Subcutaneous abdominal adipose tissue (tissue), 5 donors: ENCODE results near the gene RALGAPA2.
A peak's percentile ranks its signal among the peaks of the same experiment; 100 is the strongest.

ENCODE experiments used
- H3K27ac ChIP-seq: one replicate; pipeline ENCODE4 v1.7.0; 2013; ENCODE audit warnings: low read depth, mild to moderate bottlenecking, inconsistent platforms, low read length, moderate library complexity
- H3K27me3 ChIP-seq, 5 donors: one replicate each; pipeline ENCODE4 v1.7.0; 2013; ENCODE audit warnings: low read length in 5 of 5, inconsistent platforms in 1 of 5; ENCODE audit not compliant: control insufficient read depth in 5 of 5, insufficient read depth in 4 of 5
- H3K36me3 ChIP-seq, 5 donors: one replicate each; pipeline ENCODE4 v1.7.0; 2013; ENCODE audit warnings: low read length in 5 of 5; ENCODE audit not compliant: control insufficient read depth in 5 of 5, insufficient read depth in 5 of 5
- H3K4me1 ChIP-seq, 5 donors: one replicate each; pipeline ENCODE4 v1.7.0; 2013; ENCODE audit warnings: low read length in 5 of 5, mild to moderate bottlenecking in 3 of 5, moderate library complexity in 1 of 5; ENCODE audit not compliant: control insufficient read depth in 5 of 5, insufficient read depth in 5 of 5
- H3K4me3 ChIP-seq, 5 donors: one replicate each; pipeline ENCODE4 v1.7.0; 2013; ENCODE audit warnings: low read length in 5 of 5, low read depth in 1 of 5
- H3K9ac ChIP-seq, 5 donors: one replicate each; pipeline ENCODE4 v1.7.0; 2013; ENCODE audit warnings: low read length in 5 of 5, mild to moderate bottlenecking in 4 of 5, moderate library complexity in 3 of 5
- H3K9me3 ChIP-seq, 5 donors: one replicate each; pipeline ENCODE4 v1.7.0; 2013; ENCODE audit warnings: low read length in 5 of 5; ENCODE audit not compliant: control insufficient read depth in 5 of 5
- donor health status: healthy.
- donor health status: healthy.
- donor health status: healthy.
- donor health status: healthy.
- donor health status: healthy.

RALGAPA2 gene

DNA sequence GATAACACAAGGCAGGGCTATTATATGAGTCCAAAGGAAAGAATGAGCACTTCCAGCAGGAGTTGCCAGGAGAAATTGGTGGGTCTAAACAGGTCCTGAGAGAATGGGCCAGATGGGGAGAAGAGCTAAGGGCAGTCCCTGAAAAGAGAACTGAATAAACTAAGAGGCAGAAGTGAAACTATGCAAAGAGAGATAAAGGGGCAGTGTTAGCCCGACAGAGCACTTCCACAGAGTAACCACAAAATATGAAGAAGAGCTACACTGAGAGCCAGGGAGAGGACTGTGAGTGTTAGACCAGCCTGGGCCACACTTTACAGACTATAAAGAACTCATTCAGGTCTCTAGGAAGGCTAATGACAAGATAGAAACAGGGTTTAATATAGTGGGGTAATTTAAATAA is 43.8 kb downstream of the RALGAPA2 start:
- no peak overlapping the region for H3K27ac ChIP-seq
- peaks cover 0 to 36% (median 18%) of the 10 kb centered on the region in 5 donors for H3K4me1 ChIP-seq
- H3K9me3 ChIP-seq = no peaks in the 10 kb centered on the region
- no peak overlapping the region for H3K4me3 ChIP-seq
- no peak overlapping the region for H3K9ac ChIP-seq
- H3K36me3 ChIP-seq = peaks cover 0 to 5% (median 0%) of the 10 kb centered on the region in 5 donors
- H3K27me3 ChIP-seq = no peaks in the 10 kb centered on the region

DNA sequence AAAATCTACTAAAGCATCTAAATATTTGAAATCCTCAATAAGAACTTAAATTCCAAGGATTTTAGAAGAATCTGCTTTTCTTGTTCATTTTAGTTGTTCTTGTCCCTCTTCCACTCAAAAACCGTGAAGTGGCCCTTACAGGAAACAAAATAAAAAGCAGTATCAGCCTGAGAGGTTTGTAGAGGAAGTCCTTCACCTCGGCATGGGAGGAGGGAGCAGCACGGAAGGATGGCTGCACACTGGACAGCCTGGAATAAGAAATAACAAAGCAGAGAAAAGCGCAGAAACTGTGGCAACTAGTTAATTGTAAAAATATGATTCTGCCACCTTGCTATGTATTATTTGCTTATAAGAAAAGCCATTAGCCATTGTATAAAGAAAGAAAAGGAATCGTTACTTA is 46.1 kb downstream of the RALGAPA2 start:
- Histone ChIP-seq H3K9me3 (no peaks in the 10 kb centered on the region), H3K4me3 (no peak overlapping the region), H3K4me1 (peaks cover 0 to 25% (median 12%) of the 10 kb centered on the region in 5 donors), H3K27ac (no peak overlapping the region), H3K36me3 (peaks cover 0 to 5% (median 0%) of the 10 kb centered on the region in 5 donors), H3K27me3 (no peaks in the 10 kb centered on the region), H3K9ac (no peak overlapping the region)

DNA sequence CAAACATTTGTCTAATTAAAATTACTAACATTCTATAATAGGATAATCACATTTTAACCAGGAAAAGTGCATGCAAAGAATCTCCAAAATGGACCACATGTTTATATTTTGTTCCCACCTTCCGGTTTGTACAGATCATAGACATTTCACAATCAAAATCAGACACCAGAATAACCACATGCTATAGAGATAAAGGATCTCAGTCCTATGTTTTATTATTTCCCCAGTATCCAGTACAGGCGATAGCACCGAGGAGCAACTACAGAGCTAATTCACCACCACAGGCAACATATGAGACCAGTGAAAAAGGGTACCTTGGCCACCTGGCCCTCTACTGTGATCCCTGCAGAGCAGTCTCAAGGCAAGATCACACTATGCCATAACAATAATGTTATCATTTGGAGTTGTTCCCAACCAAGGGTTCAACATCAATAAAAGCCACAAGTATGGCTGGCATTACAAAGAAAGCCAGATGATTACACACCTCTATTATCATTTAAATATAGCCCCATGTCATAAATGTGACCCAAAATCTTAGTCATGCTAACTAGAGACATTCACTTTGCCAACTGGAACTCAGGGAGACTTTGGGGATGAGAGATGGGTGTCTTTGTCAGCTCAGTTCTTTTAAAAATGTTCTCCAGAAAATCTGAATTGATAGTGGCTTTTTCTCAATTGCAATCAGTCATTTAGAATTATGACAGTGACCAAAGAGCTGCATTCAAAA is 46.7 kb downstream of the RALGAPA2 start:
- Histone ChIP-seq H3K4me3 (no peak overlapping the region), H3K9ac (no peak overlapping the region), H3K9me3 (no peaks in the 10 kb centered on the region), H3K4me1 (peaks cover 0 to 25% (median 12%) of the 10 kb centered on the region in 5 donors), H3K27ac (no peak overlapping the region), H3K36me3 (peaks cover 0 to 5% (median 0%) of the 10 kb centered on the region in 5 donors), H3K27me3 (no peaks in the 10 kb centered on the region)

DNA sequence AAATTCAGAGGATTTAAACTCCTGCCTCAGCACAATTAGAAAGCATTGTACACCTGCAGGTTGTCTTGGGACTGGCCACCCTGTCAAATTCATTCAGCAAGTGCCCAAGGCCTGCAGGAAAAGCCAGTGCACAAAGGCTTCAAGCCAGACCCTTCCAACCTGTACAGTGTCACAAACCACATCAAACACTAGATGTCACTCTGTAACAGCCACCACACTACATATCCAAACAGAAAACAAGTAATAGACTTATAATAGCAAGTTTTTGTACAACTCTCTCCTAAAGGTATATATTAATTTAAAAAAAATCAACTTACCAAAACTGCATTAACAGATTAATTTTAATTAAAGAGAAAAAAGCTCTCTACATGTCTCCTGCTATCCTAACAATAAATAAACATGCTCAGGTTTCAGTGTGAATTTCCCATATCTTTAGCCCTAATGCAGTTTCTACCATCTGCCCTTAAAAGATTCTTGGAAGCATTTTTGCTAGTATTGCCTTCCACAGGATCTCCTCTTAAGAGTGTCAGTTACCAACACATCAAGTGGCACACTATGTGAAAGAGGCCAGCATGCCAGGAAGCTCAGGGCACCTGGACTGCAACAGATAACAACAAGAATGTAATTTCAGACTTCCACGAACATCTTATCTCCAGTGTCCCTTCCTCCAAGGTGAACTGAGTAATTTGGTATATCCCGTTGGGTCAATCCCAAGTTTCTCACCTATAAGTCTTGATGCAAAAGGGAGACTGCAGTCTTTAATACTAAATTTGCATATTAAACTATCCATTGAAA is 47.5 kb downstream of the RALGAPA2 start:
- Histone ChIP-seq H3K9ac (peak overlapping the region in 1 of 5 donors; percentile 31), H3K4me1 (peaks cover 0 to 25% (median 12%) of the 10 kb centered on the region in 5 donors), H3K27ac (no peak overlapping the region), H3K9me3 (no peaks in the 10 kb centered on the region), H3K27me3 (no peaks in the 10 kb centered on the region), H3K4me3 (no peak overlapping the region), H3K36me3 (peaks cover 0 to 4% (median 0%) of the 10 kb centered on the region in 5 donors)

DNA sequence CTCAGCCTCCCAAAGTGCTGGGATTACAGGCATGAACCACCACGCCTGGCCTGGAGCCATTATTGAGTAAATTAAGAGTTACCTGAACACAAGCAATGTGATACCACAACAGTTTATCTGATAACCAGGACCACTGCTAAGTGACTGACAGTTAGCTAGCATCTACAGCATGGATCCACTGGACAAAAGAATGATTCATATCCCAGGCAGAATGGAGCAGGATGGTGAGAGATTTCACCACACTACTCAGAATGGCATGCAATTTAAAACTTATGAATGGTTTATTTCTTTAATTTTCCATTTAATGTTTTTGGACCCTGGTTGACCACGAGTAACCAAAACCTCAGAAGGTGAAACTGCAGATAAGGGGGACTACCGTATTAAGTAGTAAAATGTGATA is 48.6 kb downstream of the RALGAPA2 start:
- no peak overlapping the region for H3K27ac ChIP-seq
- H3K9ac ChIP-seq = no peak overlapping the region
- H3K4me3 ChIP-seq = no peak overlapping the region
- peaks cover 0 to 25% (median 12%) of the 10 kb centered on the region in 5 donors for H3K4me1 ChIP-seq
- H3K27me3 ChIP-seq = no peaks in the 10 kb centered on the region
- no peaks in the 10 kb centered on the region for H3K9me3 ChIP-seq
- H3K36me3 ChIP-seq = no peaks in the 10 kb centered on the region

DNA sequence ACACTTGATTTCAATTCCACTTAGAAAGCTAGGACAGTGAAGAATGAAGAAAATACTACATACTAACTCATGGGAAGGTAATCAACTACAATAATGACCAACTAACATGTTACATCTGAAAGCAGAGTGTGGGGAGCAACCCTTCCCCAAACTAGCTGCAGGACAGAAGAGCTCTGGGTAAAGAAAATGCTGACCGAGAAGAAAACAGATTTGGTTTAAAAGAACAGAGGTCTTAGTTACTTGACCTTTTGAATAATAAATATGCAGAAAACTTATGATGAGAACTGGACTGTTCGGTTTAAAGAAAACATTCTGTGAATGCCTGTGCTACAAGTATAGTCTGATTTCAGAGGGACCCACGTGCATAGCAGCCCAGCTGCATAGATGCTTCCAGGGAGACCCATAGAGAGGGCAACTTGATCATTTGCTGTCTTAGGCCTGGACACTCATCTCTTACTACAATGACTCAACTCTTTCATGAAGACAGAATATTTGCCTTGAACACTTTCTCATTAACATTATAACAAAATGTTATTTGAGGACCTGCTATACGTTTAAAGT is 53.5 kb downstream of the RALGAPA2 start:
- H3K9me3 ChIP-seq = no peaks in the 10 kb centered on the region
- H3K27ac ChIP-seq = no peak overlapping the region
- H3K36me3 ChIP-seq = peaks cover 0 to 8% (median 4%) of the 10 kb centered on the region in 5 donors
- peaks cover 0 to 8% (median 0%) of the 10 kb centered on the region in 5 donors for H3K4me1 ChIP-seq
- no peaks in the 10 kb centered on the region for H3K27me3 ChIP-seq
- no peak overlapping the region for H3K4me3 ChIP-seq
- no peak overlapping the region for H3K9ac ChIP-seq

DNA sequence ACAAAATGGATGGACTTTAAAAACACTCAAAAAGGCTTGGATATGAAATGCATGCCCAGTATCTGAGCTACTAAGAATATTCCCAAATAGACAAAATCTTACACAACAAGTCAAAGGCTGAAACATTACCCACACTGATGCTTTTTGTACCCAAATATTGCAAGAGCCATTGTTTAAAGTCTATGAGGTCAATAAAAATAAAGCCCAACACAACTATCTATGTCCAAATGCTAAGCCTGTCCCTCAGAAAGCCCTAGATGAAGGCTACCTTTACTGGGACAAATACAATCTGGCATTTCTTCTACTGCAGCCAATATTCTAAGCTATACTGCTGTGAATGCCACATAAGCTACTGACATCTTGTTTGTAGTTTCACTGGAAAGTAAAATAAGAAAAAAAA is 54.3 kb downstream of the RALGAPA2 start:
- Histone ChIP-seq H3K27ac (no peak overlapping the region), H3K4me1 (peaks cover 0 to 8% (median 0%) of the 10 kb centered on the region in 5 donors), H3K27me3 (no peaks in the 10 kb centered on the region), H3K4me3 (no peak overlapping the region), H3K36me3 (peaks cover 0 to 8% (median 4%) of the 10 kb centered on the region in 5 donors), H3K9ac (no peak overlapping the region), H3K9me3 (no peaks in the 10 kb centered on the region)

DNA sequence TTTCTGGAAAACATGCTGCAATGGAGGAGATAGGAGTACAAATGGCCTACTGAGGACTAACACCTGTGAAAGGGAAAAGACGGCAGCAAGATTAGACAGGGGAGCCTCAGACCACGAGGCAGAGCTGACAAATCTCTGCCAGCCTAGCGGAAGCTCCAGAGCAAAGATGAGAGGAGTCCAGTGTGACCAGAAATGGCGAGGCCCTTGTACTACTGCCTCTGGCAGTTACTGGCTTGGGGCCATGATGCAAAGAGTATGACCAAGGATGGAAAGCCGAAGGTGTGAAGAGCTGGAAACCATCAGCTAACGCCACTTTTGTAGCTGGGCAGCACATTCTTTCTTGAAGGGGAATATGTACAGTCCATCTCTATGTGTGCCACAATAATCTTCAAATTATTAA is 55.4 kb downstream of the RALGAPA2 start:
- Histone ChIP-seq H3K4me1 (peaks cover 0 to 8% (median 0%) of the 10 kb centered on the region in 5 donors), H3K9me3 (no peaks in the 10 kb centered on the region), H3K36me3 (peaks cover 0 to 13% (median 6%) of the 10 kb centered on the region in 5 donors), H3K27me3 (no peaks in the 10 kb centered on the region), H3K9ac (no peak overlapping the region), H3K27ac (no peak overlapping the region), H3K4me3 (no peak overlapping the region)

DNA sequence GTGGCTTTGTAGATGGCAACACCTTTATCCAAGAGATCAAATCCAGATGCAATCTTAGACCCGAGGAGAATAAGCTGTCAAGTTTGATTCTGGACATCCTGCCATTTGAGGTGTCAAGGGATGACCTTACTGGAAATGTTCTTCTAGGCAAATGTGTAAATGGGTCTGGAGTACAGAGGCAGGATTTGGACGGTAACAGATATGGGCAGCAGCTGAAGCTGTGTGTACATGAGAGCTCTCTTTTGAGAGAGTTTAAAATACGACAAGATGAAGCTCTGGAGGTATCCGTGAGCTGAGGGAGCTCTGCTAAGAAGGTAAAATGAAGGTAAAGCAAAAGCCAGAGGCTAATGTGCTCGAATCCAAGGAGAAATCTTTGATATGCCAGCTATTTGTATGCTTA is 56.6 kb downstream of the RALGAPA2 start:
- H3K36me3 ChIP-seq = peaks cover 0 to 13% (median 6%) of the 10 kb centered on the region in 5 donors
- H3K9ac ChIP-seq = no peak overlapping the region
- no peaks in the 10 kb centered on the region for H3K27me3 ChIP-seq
- H3K27ac ChIP-seq = no peak overlapping the region
- no peak overlapping the region for H3K4me3 ChIP-seq
- H3K9me3 ChIP-seq = no peaks in the 10 kb centered on the region
- H3K4me1 ChIP-seq = peaks cover 0 to 8% (median 3%) of the 10 kb centered on the region in 5 donors

DNA sequence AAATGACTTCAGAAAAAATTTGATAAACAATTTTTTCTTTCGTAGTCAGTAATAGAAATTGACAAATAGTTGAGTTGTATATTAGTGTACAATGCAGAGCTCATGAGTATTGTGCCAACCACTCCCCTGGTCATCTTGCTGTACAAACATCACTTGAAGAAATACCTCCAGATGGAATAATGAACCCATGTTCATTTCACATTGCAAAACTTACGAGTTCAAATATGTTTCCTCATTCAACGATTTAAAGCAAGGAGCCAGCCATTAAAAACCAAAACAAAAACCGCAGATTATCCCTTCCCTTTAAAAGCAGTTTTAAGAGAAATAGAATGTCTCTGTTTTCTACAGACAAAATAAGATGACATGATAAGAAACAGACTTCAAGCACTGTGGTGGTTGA is 62.5 kb downstream of the RALGAPA2 start:
- H3K4me1 ChIP-seq = peaks cover 0 to 3% (median 0%) of the 10 kb centered on the region in 5 donors
- H3K36me3 ChIP-seq = peaks cover 0 to 9% (median 5%) of the 10 kb centered on the region in 5 donors
- H3K27ac ChIP-seq = no peak overlapping the region
- H3K9me3 ChIP-seq = peaks cover 0 to 3% (median 0%) of the 10 kb centered on the region in 5 donors
- H3K27me3 ChIP-seq = no peaks in the 10 kb centered on the region
- no peak overlapping the region for H3K9ac ChIP-seq
- no peak overlapping the region for H3K4me3 ChIP-seq
